H1 (cell line): ENCODE measurements around the gene PEX16. TPM values are rescaled to one million over a fixed set of nuclear protein-coding genes. Genes with fewer than 3 reads are reported as not detected.

Experiments
- CTCF ChIA-PET: fragments of 300-600 bp; sonication (Branson Sonifier 250); formaldehyde crosslinking; loops from one replicate; lab custom pipeline; 2021; ENCODE audit not compliant: partially characterized antibody; lab: Charles Lee
- POLR2A ChIA-PET: fragments of 300-600 bp; sonication (Branson Sonifier 250); formaldehyde crosslinking; loops from one replicate; lab custom pipeline; 2021; ENCODE audit warnings: inconsistent platforms; ENCODE audit not compliant: partially characterized antibody; lab: Charles Lee
- DNase-seq, 2 experiments: peaks; one replicate each; pipeline versions ENCODE4 v3.0.0 to v3.0.0-alpha.2; 2010 to 2022; ENCODE audit warnings: low spot score in 2 of 2, low read depth in 1 of 2, mixed read lengths in 1 of 2
- FAIRE-seq: peaks from 2 replicates; lab custom pipeline; 2011; peaks lifted over from hg19 to GRCh38; lab: Jason Lieb, UNC
- H2AFZ ChIP-seq: 2 replicates; pipeline ENCODE4 v1.8.1; 2012; ENCODE audit warnings: low read length, inconsistent platforms
- H2AK5ac ChIP-seq: 2 replicates; pipeline ENCODE4 v1.6.1; 2013; ENCODE audit warnings: low read depth, low read length
- H2BK120ac ChIP-seq: replicated peaks from 2 replicates; pipeline ENCODE3; 2013; ENCODE audit warnings: low read depth, low read length, inconsistent platforms
- H2BK12ac ChIP-seq: 2 replicates; pipeline ENCODE4 v1.6.1; 2013; ENCODE audit warnings: low read depth, low read length
- H2BK15ac ChIP-seq: 2 replicates; pipeline ENCODE4 v1.6.1; 2013; ENCODE audit warnings: low read length
- H2BK20ac ChIP-seq: 2 replicates; pipeline ENCODE4 v1.6.1; 2013; ENCODE audit warnings: low read length
- H2BK5ac ChIP-seq: 2 replicates; pipeline ENCODE4 v1.6.1; 2013; ENCODE audit warnings: low read depth, low read length
- H3K14ac ChIP-seq: 2 replicates; pipeline ENCODE4 v1.6.1; 2013; ENCODE audit warnings: inconsistent platforms; ENCODE audit not compliant: insufficient read length
- H3K18ac ChIP-seq: 2 replicates; pipeline ENCODE4 v1.6.1; 2013; ENCODE audit warnings: low read length; ENCODE audit errors: extremely low read depth
- H3K23ac ChIP-seq: 2 replicates; pipeline ENCODE4 v1.6.1; 2013; ENCODE audit warnings: inconsistent platforms; ENCODE audit not compliant: insufficient read length
- H3K23me2 ChIP-seq: 2 replicates; pipeline ENCODE4 v1.6.1; 2013; ENCODE audit warnings: low read depth, low read length
- H3K27ac ChIP-seq: 2 replicates; pipeline ENCODE4 v1.6.1; 2011; ENCODE audit warnings: low read depth, low read length, inconsistent platforms
- H3K27me3 ChIP-seq, 4 experiments: replicated peaks in 1 of 4; 1 replicate in 1 of 4; 2 replicates in 3 of 4; pipeline versions ENCODE4 v1.6.1 to v1.8.1; 2011 to 2013; ENCODE audit warnings: low read length in 3 of 4, mild to moderate bottlenecking in 3 of 4, inconsistent platforms in 2 of 4, mixed read lengths in 2 of 4, moderate library complexity in 1 of 4; ENCODE audit not compliant: control insufficient read depth in 3 of 4, insufficient read depth in 3 of 4; ENCODE audit errors: extremely low read depth in 1 of 4
- H3K36me3 ChIP-seq, 4 experiments: 2 replicates each; pipeline versions ENCODE4 v1.6.1 to v1.8.1; 2011 to 2013; ENCODE audit warnings: mild to moderate bottlenecking in 4 of 4, low read length in 3 of 4, moderate library complexity in 2 of 4, control low read depth in 1 of 4, inconsistent platforms in 1 of 4; ENCODE audit not compliant: insufficient read depth in 4 of 4, control insufficient read depth in 2 of 4
- H3K4ac ChIP-seq: replicated peaks from 2 replicates; pipeline ENCODE3; 2013; ENCODE audit warnings: low read length, low read depth, mixed read lengths, inconsistent platforms; ENCODE audit not compliant: insufficient read length
- H3K4me1 ChIP-seq, 4 experiments: replicated peaks in 1 of 4; 1 replicate in 1 of 4; 2 replicates in 3 of 4; pipeline versions ENCODE4 v1.6.1 to v1.8.1; 2011 to 2013; ENCODE audit warnings: low read length in 3 of 4, inconsistent platforms in 2 of 4, mixed read lengths in 1 of 4; ENCODE audit not compliant: insufficient read depth in 4 of 4, control insufficient read depth in 3 of 4
- H3K4me2 ChIP-seq, 2 experiments: 2 replicates each; pipeline versions ENCODE4 v1.6.1 to v1.8.1; 2011 to 2013; ENCODE audit warnings: low read depth in 2 of 2, low read length in 2 of 2, control low read depth in 1 of 2, inconsistent platforms in 1 of 2, mild to moderate bottlenecking in 1 of 2; ENCODE audit not compliant: insufficient read depth in 1 of 2
- H3K4me3 ChIP-seq, 4 experiments: fragments of 200-600, 300-600 bp in 1 of 4; sonication (generic), shearing (Covaris generic), sonication (Bioruptor Twin) in 1 of 4; 2 replicates each; pipeline versions ENCODE4 v1.5.1 to v1.8.1; 2011 to 2016; ENCODE audit warnings: low read length in 4 of 4, low read depth in 3 of 4, control low read depth in 2 of 4, inconsistent platforms in 2 of 4, mild to moderate bottlenecking in 2 of 4, mixed read lengths in 1 of 4, moderate library complexity in 1 of 4; ENCODE audit not compliant: insufficient read depth in 2 of 4; ENCODE audit errors: extremely low read depth in 1 of 4
- H3K56ac ChIP-seq: replicated peaks from 2 replicates; pipeline ENCODE3; 2013; ENCODE audit warnings: low read depth, mild to moderate bottlenecking, mixed read lengths, low read length, inconsistent platforms; ENCODE audit not compliant: insufficient read length
- H3K79me1 ChIP-seq: 2 replicates; pipeline ENCODE4 v1.6.1; 2013; ENCODE audit warnings: low read depth, low read length, control low read depth
- H3K79me2 ChIP-seq, 2 experiments: 2 replicates each; pipeline versions ENCODE4 v1.6.1 to v1.8.1; 2012 to 2013; ENCODE audit warnings: low read length in 2 of 2, mild to moderate bottlenecking in 2 of 2, inconsistent platforms in 1 of 2; ENCODE audit not compliant: insufficient read depth in 2 of 2, control insufficient read depth in 1 of 2
- H3K9ac ChIP-seq, 4 experiments: replicated peaks in 1 of 4; 1 replicate in 1 of 4; 2 replicates in 3 of 4; pipeline versions ENCODE4 v1.6.1 to v1.8.1; 2011 to 2013; ENCODE audit warnings: low read depth in 3 of 4, low read length in 3 of 4, control low read depth in 2 of 4, mild to moderate bottlenecking in 2 of 4, moderate library complexity in 2 of 4, inconsistent platforms in 1 of 4; ENCODE audit errors: extremely low read depth in 1 of 4
- H3K9me3 ChIP-seq, 2 experiments: 2 replicates each; pipeline versions ENCODE4 v1.6.1 to v1.8.1; 2012 to 2013; ENCODE audit warnings: mild to moderate bottlenecking in 2 of 2, moderate library complexity in 2 of 2, control low read depth in 1 of 2, inconsistent platforms in 1 of 2, low read depth in 1 of 2, low read length in 1 of 2, mixed read lengths in 1 of 2; ENCODE audit not compliant: insufficient read depth in 2 of 2
- H4K20me1 ChIP-seq, 2 experiments: replicated peaks in 1 of 2; 2 replicates each; pipeline versions ENCODE3 to v1.8.1; 2011 to 2013; ENCODE audit warnings: inconsistent platforms in 2 of 2, low read length in 2 of 2, mild to moderate bottlenecking in 1 of 2; ENCODE audit not compliant: insufficient read depth in 2 of 2, control insufficient read depth in 1 of 2
- H4K5ac ChIP-seq: 2 replicates; pipeline ENCODE4 v1.6.1; 2013; ENCODE audit warnings: low read length, low read depth, mixed read lengths, inconsistent platforms; ENCODE audit not compliant: insufficient read length
- H4K8ac ChIP-seq: 2 replicates; pipeline ENCODE4 v1.8.0; 2013; ENCODE audit warnings: mild to moderate bottlenecking, moderate library complexity, low read length, inconsistent platforms; ENCODE audit not compliant: insufficient read depth; ENCODE audit errors: extremely low read depth
- H4K91ac ChIP-seq: replicated peaks from 2 replicates; pipeline ENCODE3; 2013; ENCODE audit warnings: low read length, mixed read lengths, inconsistent platforms; ENCODE audit not compliant: insufficient read length
- BCL11A ChIP-seq, 2 experiments: IDR thresholded peaks; one replicate each; pipeline ENCODE4 v1.6.1; 2011; ENCODE audit warnings: low read depth in 2 of 2, low read length in 2 of 2, mild to moderate bottlenecking in 2 of 2
- CBX5 ChIP-seq: fragments of 300-800, 300-1000 bp; sonication (generic); IDR thresholded peaks from 2 replicates; pipeline ENCODE4 v1.7.1; 2016; ENCODE audit warnings: antibody characterized with exemption, low read length, low read depth
- CEBPB ChIP-seq: IDR thresholded peaks from 2 replicates; pipeline ENCODE4 v1.6.1; 2012; ENCODE audit warnings: low read depth, low read length
- CHD1 ChIP-seq: IDR thresholded peaks from 2 replicates; pipeline ENCODE4 v1.6.1; 2012; ENCODE audit warnings: low read depth, low read length, improper control_type of control experiment
- HDAC6 ChIP-seq: IDR thresholded peaks from one replicate; pipeline ENCODE4 v1.7.1; 2012; ENCODE audit warnings: low read depth, mild to moderate bottlenecking, inconsistent platforms, low read length, moderate library complexity
- JUND ChIP-seq: IDR thresholded peaks from 2 replicates; pipeline ENCODE4 v1.6.1; 2011; ENCODE audit warnings: mild to moderate bottlenecking, improper control_type of control experiment, low read length
- KDM5A ChIP-seq: fragments of 200-600 bp; IDR thresholded peaks from 2 replicates; pipeline ENCODE4 v1.7.1; 2012; ENCODE audit warnings: mild to moderate bottlenecking, low read length, inconsistent platforms, mixed read lengths
- POU5F1 ChIP-seq: IDR thresholded peaks from 2 replicates; pipeline ENCODE4 v1.6.1; 2011; ENCODE audit warnings: low read depth, mild to moderate bottlenecking, low read length, moderate library complexity
- SP1 ChIP-seq: IDR thresholded peaks from 2 replicates; pipeline ENCODE4 v1.6.1; 2011; ENCODE audit warnings: low read depth, low read length
- SUZ12 ChIP-seq: fragments of 200-600 bp; sonication (generic); IDR thresholded peaks from 2 replicates; pipeline ENCODE4 v1.6.1; 2012; ENCODE audit warnings: mild to moderate bottlenecking, inconsistent platforms, low read length, moderate library complexity, mixed read lengths
- TAF1 ChIP-seq: IDR thresholded peaks from 2 replicates; pipeline ENCODE4 v1.6.1; 2011; ENCODE audit warnings: mild to moderate bottlenecking, low read depth, low read length
- TEAD4 ChIP-seq: IDR thresholded peaks from 2 replicates; pipeline ENCODE4 v1.6.1; 2012; ENCODE audit warnings: low read depth, low read length, inconsistent platforms, mixed read lengths
- polyA plus RNA-seq, 7 experiments: library from polyadenylated mRNA; depleted of rRNA in 3 of 7; stranded (reverse) in 5 of 7; unstranded in 2 of 7; fragments of >200 nt in 5 of 7; fragments of 200-250 nt in 2 of 7; gene quantifications; 1 replicate in 5 of 7; 2 replicates in 1 of 7; 4 replicates in 1 of 7; pipeline versions ENCODE4 v1.2.1 to v1.2.3, GENCODE V29; 2011 to 2013; ENCODE audit warnings: missing spikeins in 2 of 7, mixed read lengths in 2 of 7
- total RNA-seq: library from RNA; stranded (reverse); fragmentation: NEBNext Ultra II Directional; extraction: Animal tissue kit (Norgen Biotek cat#: 25700); gene quantifications from 2 replicates; pipeline ENCODE4 v1.2.1, GENCODE V29; 2021
- TF ChIP-seq, protein P1 (sequence below): IDR thresholded peaks from 2 replicates; pipeline ENCODE4 v1.6.1; 2012; ENCODE audit warnings: low read length, inconsistent platforms
- TF ChIP-seq, protein P2 (sequence below): IDR thresholded peaks from 2 replicates; pipeline ENCODE4 v1.6.1; 2011; ENCODE audit warnings: low read length, improper control_type of control experiment

Gene PEX16
- total and polyA plus RNA-seq, 2 of the 8 experiments (the other 6 are each of a cell fraction or from before 2014, with no cell fraction given) = 29.2 to 36.0 TPM

DNA sequence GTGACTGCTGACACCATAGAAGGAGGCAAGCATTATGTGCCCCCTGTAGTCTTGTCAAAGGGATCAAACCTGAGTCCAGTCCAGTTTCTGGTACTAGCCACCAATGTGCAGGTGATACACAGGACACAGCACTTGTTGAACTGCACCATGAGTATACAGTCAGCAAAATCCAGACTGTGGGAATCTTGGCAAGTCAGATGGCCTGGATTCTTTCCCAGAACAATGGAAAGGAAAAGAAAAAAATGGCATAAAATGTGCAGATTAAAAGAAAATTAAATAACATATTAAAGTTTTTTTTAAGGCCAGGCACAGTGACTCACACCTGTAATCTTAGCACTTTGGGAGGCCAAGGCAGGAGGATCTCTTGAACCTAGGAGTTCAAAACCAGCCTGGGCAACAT, 53.6 kb downstream of the PEX16 start:
- H3K27me3 ChIP-seq = no peaks in the 10 kb centered on the region
- DNase-seq (no peak), FAIRE-seq (no peak)
- no peak overlapping the region for H4K5ac ChIP-seq
- H3K18ac ChIP-seq = no peak overlapping the region
- H2BK5ac ChIP-seq = no peak overlapping the region
- H3K23ac ChIP-seq = no peak overlapping the region
- ChIA-PET CTCF (interaction anchor here (0.6 to 8.6 kb wide), 5 partner anchors 8 to 116 kb away, joined by 3 to 90 read pairs (median 5); no protein-coding TSS in a partner anchor), POLR2A (interaction anchor here (4.7 kb wide), 1 partner anchor 17 kb away, joined by 17 read pairs; the partner anchor contains the start of gene CRY2)
- no peaks in the 10 kb centered on the region; the same call in 1 of the 2 replicates for H3K79me1 ChIP-seq
- H3K9me3 ChIP-seq = no peaks in the 10 kb centered on the region
- no peak overlapping the region for H3K9ac ChIP-seq
- peaks cover 0 to 7% (median 4%) of the 10 kb centered on the region in 4 experiments; a peak in 4 of 7 replicates for H3K4me1 ChIP-seq
- H3K79me2 ChIP-seq = no peaks in the 10 kb centered on the region
- H2BK120ac ChIP-seq = no peak overlapping the region
- H3K56ac ChIP-seq = no peak overlapping the region
- H2AFZ ChIP-seq = no peak overlapping the region
- H3K23me2 ChIP-seq = no peaks in the 10 kb centered on the region
- H4K91ac ChIP-seq = no peak overlapping the region
- no peak overlapping the region for H3K14ac ChIP-seq
- no peak overlapping the region for H3K4ac ChIP-seq
- H2AK5ac ChIP-seq = no peak overlapping the region
- no peak overlapping the region for H3K4me2 ChIP-seq
- H3K27ac ChIP-seq = no peak overlapping the region
- H4K8ac ChIP-seq = no peak overlapping the region
- no peak overlapping the region for H2BK15ac ChIP-seq
- no peak overlapping the region for H3K4me3 ChIP-seq
- H3K36me3 ChIP-seq = peaks cover 2 to 24% (median 9%) of the 10 kb centered on the region in 4 experiments; a peak in 5 of 8 replicates
- H2BK12ac ChIP-seq = no peak overlapping the region
- no peaks in the 10 kb centered on the region for H4K20me1 ChIP-seq
- H2BK20ac ChIP-seq = no peak overlapping the region
- TF ChIP-seq CHD1 (no peak), CBX5 (no peak), TAF1 (no peak), SUZ12 (no peak), CEBPB (no peak), BCL11A (IDR thresholded peaks at IDR 0.05; ENCODE audit: low read depth in 2 of 2, low read length in 2 of 2) (no peak), POU5F1 (no peak), JUND (no peak), KDM5A (no peak), SP1 (no peak), TEAD4 (no peak), HDAC6 (no peak)
- TF ChIP-seq, protein P1, sequence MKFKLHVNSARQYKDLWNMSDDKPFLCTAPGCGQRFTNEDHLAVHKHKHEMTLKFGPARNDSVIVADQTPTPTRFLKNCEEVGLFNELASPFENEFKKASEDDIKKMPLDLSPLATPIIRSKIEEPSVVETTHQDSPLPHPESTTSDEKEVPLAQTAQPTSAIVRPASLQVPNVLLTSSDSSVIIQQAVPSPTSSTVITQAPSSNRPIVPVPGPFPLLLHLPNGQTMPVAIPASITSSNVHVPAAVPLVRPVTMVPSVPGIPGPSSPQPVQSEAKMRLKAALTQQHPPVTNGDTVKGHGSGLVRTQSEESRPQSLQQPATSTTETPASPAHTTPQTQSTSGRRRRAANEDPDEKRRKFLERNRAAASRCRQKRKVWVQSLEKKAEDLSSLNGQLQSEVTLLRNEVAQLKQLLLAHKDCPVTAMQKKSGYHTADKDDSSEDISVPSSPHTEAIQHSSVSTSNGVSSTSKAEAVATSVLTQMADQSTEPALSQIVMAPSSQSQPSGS = no peak
- TF ChIP-seq, protein P2, sequence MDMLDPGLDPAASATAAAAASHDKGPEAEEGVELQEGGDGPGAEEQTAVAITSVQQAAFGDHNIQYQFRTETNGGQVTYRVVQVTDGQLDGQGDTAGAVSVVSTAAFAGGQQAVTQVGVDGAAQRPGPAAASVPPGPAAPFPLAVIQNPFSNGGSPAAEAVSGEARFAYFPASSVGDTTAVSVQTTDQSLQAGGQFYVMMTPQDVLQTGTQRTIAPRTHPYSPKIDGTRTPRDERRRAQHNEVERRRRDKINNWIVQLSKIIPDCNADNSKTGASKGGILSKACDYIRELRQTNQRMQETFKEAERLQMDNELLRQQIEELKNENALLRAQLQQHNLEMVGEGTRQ = no peak
